Stimulated activated CD8-positive, alpha-beta memory T cell treated with anti-CD3 and anti-CD28 coated beads, Interleukin-7, amount 100 ng/mL, for 4 hours (primary cell): Measurements from ENCODE around the gene LRRC4C.

ENCODE experiments used
- DNase-seq, 2 donors: peaks; one replicate each; pipeline ENCODE4 v3.0.0-alpha.2; 2020; ENCODE audit warnings: low read depth in 2 of 2

The LRRC4C gene

DNA sequence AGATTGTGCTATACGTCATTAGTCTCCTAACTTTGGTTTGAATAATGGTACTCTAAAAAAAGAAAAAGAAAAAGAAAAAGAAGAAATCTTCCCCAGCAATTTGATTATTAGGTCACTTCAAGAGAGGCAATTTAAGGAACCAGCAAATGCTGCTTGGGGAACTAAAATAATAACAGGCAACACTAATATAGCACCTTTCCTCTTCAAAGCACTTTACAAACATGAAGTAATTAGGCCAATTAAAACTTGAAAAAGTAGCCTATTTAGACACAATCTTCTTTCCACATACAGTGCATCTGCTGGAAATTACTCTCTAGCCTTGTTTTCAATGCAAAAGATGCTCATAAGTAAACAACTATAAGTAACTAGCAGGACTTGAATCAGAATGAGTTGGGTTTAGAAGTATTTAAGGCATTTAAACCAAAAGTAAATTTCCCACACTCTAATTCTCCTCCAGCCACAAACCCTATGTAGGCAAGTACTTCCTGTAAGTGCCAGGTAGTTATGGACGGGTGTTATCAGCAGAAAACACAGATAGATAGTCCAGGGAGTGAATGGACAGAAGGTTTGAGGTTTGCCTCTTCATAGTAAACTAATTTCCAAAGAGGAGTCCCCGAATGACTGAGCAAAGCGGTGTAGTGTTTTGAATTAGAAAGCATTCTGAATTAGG lies 44.5 kb downstream of the LRRC4C start:
- no peak for DNase-seq

- no peak for DNase-seq
Measured at GRCh38 chr11:41413843-41414242, 45.6 kb downstream of the LRRC4C start.

DNA sequence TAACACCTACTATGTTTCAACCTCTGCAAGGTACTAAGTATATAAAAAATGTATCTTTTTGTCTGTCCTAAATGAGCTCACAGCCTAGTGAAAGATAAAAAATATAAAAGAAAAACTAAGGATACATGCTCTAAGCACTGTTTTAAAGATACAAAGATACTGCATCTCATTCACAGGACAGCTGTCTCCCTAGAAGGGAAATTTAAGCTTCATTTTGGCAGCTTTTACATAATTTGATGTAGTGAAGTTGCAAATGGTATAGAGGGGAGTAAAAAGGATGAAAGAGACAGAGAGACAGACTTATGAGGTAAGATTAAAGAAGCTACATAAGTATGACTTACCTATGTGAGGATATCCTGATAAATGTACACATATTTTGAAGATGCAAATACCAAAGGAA lies 53.6 kb downstream of the LRRC4C start:
- DNase-seq = no peak

GRCh38 chr11:41404109-41404508 lies 55.3 kb downstream of the LRRC4C start:
- DNase-seq = no peak

- no peak for DNase-seq
Measured at GRCh38 chr11:41403458-41403857, 56.0 kb downstream of the LRRC4C start.

DNA sequence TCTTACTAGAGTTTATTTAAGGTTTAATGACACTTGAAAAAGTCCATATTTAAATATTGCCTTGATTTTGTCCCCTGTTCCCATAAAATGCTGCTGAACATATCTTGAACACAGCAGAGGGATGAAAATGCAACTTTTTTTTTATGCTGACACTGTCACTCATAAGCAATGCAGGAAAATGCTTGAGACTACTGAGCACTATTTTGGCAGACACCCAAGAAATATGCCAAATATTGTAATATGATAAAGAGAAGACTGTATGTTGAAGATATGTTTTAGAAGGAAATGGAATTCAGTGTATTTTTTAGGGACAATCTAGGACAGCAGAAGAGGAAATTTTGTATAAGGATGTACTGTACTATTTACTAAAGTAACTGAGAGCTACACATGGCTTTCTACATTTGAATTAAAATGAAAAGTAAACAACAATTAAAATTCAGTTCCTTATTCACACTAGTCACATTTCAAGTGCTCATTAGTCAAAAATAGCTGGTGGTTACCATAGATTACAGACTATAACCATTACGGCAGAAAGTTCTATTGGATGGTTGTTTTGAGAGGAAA lies 58.6 kb downstream of the LRRC4C start:
- DNase-seq = no peak

GRCh38 chr11:41400124-41400523 lies 59.3 kb downstream of the LRRC4C start:
- no peak for DNase-seq

GRCh38 chr11:41399323-41399722 lies 60.1 kb downstream of the LRRC4C start:
- no peak for DNase-seq

GRCh38 chr11:41398175-41398574 lies 61.3 kb downstream of the LRRC4C start:
- no peak for DNase-seq

GRCh38 chr11:41394521-41395195 lies 64.8 kb downstream of the LRRC4C start:
- DNase-seq = no peak

GRCh38 chr11:41392596-41392995 lies 66.9 kb downstream of the LRRC4C start:
- DNase-seq = no peak

- no peak for DNase-seq
Measured at GRCh38 chr11:41389623-41390130, 69.8 kb downstream of the LRRC4C start.

GRCh38 chr11:41384329-41384728 lies 75.1 kb downstream of the LRRC4C start:
- DNase-seq = no peak

DNA sequence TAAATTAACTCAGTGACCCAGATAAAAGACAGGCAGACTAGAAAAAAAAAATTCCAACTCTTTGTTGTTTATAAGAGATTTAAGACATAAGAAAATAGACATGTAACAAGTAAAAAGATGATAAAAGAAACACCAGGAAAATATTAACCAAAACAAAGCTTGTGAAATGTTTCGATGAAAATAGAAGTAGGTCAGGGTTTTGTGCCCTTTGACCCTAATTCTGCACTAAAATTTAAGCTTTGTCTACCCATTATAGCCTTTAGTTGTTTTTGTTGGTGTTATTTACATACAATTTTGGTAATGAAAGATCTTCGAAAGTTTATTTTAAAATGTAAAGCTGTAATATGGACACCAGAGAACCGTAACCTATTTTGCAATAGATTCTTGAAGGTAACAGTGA lies 75.7 kb downstream of the LRRC4C start:
- DNase-seq = no peak

- DNase-seq = no peak
Measured at GRCh38 chr11:41382927-41383326, 76.5 kb downstream of the LRRC4C start.

- no peak for DNase-seq
Measured at GRCh38 chr11:41379084-41379483, 80.4 kb downstream of the LRRC4C start.

GRCh38 chr11:41377709-41378394 lies 81.6 kb downstream of the LRRC4C start:
- no peak for DNase-seq

GRCh38 chr11:41351825-41352224 lies 107.6 kb downstream of the LRRC4C start:
- no peak for DNase-seq

DNA sequence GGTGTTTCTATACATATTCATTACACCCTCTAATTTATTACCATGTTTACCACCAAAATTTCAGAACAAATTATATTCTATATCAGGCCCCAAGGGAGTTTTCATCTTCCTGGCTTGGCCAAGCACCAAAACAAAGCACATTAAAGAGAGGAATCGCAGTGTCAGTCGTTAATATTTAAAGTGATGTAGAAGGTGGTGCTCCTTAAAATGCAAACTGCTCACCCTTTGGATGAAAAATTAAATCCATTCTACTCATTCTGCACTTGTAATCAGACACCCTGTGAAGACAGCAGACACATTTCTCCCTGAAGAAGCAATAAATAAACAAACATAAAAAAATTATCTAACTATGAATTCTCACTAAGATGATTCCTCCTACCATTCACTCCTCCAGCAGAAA lies 113.4 kb downstream of the LRRC4C start:
- DNase-seq = no peak

- no peak for DNase-seq
Measured at GRCh38 chr11:41334007-41334933, 125.2 kb downstream of the LRRC4C start.

GRCh38 chr11:41333357-41333756 lies 126.1 kb downstream of the LRRC4C start:
- DNase-seq = no peak
